GM21390 (cell line): Measurements from ENCODE around the gene NKX2-1.
A peak's percentile ranks its signal among the peaks of the same experiment; 100 is the strongest.
"Not testable (repeated sequence)": the region's sequence is repeated elsewhere in the genome, so short reads cannot be mapped to it uniquely, and the experiment has no call there.

ENCODE experiments used
- ATAC-seq: cut with Tn5 transposase; IDR thresholded peaks from one replicate; pipeline ENCODE4 v1.9.1; 2021; ENCODE audit not compliant: unreplicated experiment

The NKX2-1 gene

DNA sequence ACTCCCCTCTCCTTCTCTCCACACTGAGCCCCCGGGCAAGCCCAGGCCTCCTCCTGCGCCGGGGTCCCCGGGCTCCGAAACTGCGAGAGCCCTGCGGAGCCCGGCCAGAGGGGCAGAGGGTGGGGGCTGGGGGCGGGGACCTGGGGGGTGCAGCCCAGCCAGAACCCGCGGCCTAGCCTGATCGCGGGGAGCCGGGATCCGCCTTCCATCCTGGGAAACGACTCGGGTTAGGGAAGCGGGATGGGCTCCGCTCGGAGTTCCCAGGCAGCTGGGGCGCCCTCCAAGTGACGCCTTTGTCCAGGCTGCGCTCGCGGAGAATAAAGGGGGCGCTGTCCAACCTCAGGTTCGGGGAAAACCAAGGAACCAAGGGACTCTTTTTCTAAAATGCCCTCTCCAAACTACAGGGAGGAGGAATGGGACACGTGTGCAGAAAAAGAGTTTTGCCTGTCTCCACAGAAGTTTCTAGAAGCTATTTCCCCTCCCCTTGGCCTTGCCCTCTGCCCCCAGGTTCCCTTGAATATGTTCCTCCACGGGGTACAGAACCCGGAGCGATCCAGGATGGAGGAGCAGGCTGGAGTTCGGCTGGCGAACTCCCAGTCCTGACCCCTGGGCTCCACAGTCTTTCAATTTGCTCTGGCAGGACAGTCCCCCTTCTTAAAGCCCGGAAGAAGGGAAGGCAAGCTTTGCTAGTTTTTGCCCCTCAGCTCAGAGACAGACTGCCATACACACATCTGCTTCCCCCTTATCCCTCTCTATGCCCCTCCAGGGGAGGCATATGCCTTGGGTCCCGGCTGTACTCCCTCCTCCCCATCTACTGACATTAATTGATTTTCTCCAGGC, 13.9 kb downstream of the NKX2-1 start:
- ATAC-seq: no peak

DNA sequence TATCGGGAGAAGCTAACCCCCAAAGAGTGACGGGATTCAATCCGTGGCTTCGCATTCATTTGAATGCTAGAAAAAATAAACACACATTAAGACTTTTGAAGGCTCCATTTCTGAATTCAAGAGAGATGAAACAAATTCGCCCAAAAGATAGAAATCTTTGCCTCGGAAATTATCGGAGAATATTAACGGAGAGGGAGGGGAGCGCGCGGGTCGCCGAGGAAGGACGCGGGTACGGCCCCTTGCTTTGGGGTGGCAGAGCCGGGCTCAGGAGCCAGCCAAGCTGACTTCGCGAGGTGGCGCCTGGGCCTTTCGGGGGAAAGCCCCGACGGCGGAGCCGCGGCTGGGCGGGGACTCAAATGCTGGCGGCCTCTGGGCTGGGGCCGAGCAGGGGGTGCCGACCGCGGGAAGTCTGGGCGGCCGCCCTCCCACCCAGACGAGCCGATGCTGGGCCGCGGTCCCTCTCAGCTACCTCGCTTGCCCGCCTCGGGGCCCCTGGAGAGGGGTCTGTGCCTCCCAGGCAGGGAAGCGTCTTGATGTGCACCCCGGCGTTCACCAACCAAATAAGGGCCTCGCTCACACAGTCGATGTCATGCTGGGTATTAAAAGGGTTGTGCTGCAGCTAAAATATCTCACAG, 14.7 kb downstream of the NKX2-1 start:
- no peak for ATAC-seq

DNA sequence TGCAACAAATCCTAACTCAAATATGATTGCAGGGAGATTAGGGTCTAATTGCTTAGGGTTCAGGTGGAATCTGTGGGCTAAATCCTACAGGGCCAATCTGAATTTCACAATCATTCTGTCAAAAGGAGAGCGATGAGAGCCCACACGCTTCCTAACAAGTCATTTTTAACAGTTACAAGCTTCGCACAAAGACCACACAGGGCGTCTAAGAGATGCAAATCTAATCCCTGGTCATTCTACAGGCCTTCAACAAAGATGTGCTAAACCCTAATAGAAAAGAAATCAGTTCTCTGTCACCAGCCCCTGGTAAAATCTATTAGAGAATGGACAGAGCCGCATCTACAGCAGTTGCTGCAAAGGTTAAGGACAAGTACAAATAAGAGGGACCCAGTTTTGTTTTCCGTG, 15.3 kb downstream of the NKX2-1 start:
- ATAC-seq: no peak

DNA sequence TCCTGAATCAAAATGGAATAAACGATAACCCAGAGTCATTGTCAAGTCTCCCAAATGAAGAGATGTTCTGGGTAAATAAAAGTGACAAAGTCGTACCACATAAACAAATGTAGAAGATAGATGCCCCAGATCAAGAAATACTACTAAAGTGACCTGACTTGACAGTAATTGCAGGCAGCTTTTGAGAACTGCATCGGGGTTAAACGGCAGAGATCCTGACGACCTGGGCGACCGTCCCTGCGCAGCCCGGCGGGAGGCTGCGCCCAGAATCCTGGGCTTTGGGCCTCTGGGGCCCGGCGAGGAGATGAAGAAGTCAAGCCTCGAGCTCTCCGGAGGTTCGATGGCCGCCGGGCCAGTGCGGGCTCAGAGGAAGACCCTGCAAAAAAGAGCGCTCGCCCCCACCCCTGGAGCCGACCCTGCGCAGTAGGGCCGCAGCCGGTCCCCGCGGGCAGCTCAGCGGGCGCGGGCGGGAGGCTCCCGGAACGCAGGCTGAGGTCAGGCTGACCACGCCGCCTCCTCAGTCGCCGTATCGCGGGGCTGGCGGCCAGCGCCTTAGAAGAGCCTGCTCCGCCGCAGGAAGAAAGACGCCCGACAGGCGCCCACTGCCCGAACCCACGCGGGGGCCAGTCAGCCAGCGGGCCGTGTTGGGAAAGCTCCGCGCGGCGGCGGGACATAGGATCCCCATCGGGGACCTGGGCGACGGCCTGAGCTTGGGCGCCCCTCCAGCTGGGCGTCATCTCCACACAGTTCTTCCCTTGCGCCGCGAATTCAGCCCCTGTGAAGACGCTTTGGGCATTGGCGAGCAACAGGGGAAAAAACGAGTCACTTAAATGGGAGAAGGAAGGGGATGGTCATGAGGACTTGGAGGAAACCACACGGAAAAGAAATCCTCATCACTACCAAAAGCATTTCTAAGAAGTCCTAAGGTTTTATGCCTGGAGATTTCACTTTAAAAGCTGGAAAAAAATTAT, 16.0 kb downstream of the NKX2-1 start:
- ATAC-seq: no peak

DNA sequence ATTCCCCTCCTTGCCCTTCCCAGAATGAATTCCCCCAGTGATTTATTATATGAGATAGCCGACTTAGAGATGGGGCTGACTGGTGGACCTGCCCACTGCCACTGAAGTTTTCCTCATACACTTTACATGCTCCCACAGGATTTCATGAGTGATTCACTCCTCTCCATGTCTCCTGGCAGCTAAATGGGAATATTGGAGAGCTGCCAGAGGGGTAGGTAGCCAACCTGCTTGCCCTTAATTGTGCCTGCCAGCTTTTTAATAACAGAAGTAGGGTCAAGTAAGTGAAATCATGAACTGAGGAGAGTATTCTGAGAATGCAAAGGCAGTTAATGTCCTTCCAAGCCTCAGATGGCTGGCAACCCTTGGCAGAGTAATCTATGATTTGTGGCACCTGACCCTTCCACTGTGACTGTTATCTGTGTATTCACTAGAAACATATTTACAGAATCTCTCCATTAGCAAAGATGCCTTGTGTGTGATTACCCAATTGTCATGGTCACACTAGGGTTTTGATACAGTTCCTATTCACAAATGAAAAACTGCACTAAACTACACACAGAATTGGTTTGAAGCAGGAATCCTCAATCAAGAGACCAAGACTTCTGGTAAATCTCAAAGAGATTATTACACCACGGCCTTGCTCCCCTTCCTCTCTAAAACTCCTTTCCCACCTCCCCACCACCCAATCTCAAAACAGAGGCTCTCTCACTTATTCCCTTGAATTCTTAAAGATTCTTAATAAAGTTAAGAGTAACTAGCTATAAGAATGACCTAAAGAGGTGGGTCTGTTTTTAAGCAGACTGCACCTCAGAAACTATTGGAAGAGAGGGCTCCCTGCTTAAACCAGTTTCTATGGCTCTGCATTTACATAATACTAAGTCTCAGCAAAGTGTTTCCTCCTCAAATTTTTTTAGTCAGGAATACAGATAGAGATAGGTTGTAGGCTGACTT, 17.2 kb downstream of the NKX2-1 start:
- no peak for ATAC-seq

DNA sequence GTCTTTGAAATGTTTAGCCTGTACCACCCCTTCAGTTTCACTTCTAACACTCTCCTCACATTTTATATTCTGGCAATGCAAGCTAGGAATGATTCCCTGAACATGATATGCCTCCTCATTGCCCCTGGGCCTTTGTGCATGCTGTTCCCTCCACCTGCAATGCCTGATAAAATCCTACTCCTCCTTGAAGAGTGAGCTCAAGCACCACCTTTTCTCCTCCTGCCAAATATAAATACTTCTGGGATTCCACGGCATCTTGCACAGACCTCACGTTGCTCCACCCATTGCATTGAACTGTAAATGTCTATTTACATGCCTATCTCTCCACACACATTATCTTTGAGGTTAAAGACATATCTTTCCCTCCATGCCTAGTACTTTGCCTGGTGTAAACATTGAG, 21.1 kb downstream of the NKX2-1 start:
- no peak for ATAC-seq

DNA sequence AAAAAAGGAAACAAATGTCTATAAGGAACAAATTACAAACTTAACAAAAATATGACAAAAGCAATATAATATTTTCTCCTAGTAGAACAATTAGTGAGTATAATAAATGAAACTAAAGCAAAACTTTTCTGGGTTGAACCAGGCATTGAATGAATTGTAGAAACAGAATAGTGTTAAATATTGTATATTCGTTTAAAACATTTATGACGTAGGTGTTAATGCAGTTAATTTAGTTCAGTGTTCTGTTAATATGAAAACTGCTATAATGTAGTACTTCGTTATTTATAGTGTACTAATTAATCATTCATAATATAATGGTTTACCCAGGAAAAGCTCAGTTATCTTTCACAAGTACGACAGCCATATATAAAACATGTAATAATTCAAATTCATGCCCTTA, 23.7 kb downstream of the NKX2-1 start:
- no peak for ATAC-seq

DNA sequence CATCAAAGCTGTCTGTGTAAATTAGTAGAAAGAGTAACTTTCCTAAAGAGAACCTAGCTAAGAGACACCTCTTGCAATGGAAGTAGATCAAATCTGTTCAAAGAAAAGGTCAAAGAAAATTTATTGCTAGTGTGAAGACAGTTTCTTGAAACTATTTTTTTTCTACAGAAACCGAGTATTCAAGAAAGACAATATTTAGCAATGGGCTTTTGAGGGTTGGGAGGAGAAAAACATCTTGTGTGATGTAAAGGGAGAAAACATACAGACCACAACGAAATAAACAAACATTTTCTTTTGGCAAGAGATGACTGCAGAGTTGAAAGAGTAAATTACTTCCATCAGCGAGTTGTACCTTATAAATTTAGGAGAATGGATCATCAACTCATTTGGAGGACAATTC, 24.4 kb downstream of the NKX2-1 start:
- ATAC-seq: no peak

DNA sequence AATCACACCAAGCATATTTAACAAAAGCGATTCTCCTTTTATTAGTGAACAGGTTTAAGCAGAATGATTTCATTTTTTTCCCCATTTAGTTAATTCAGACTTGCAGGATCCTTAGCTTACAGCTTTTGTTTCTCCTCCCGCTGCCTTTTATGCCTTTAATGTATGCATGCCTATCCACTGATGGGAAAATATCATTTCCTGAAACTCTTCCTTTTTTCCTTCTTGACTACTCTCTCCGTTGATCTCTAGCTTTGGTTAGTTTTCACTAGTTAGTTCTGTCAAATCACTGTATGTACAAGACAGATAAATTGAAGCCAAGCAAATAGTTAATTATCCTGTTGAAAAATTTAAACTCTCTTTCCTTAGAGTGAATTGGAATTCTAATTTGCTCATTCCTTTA, 26.3 kb downstream of the NKX2-1 start:
- ATAC-seq: no peak

DNA sequence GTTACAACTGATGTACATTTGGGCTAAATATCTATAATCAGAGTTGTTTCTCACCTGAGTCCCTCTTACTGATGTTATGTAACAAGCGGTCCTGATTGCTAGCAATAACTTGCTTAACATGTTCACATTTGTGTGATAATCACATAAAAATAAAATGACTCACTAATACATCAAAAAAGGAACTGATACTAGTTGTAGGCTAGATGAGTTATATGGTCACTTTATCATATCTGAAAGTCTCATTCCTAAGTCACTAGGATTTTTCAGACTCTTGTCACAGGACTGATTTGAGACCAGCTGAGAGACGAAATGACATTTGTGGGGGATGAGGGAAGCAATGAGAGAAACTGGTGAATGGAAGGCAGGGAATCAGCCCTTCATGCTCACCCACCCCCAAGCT, 34.3 kb downstream of the NKX2-1 start:
- ATAC-seq: peak; percentile 63

DNA sequence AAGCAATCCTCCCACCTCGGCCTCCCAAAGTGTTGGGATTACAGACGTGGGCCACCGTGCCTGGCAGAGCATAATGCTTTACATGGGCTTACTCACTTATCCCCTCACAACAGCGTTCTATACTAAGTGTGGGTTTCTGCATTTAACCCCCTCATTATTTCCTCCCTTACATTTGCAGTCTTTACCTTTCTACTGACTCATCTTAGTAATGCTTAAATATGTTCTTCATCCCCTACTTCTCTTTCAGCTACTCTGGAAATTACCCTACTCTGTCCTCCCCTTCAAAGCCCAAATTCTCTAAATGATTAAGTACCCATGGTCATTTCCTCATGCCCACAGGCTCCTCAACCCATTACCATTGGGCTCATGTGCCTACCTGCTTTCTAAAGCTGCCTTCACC, 40.7 kb downstream of the NKX2-1 start:
- ATAC-seq: no peak

DNA sequence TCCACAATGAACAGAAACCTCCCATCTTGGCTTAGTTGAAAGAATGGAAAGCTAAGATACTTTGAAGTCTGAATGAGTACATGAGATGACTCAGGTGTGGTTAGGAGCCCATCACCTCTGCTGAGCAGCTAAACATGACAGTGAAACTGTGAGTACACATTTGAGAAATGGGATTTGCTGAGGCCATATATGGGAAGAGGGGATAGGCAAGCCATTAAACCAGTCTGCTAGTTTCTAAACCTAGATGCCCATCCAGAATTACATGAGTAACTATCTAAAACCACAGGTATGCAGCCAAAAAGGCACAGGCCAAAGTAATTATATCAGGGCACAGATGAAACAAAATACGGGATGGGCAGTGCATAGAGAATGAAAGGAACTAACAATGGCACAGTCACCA, 41.2 kb downstream of the NKX2-1 start:
- peak; percentile 79 for ATAC-seq

DNA sequence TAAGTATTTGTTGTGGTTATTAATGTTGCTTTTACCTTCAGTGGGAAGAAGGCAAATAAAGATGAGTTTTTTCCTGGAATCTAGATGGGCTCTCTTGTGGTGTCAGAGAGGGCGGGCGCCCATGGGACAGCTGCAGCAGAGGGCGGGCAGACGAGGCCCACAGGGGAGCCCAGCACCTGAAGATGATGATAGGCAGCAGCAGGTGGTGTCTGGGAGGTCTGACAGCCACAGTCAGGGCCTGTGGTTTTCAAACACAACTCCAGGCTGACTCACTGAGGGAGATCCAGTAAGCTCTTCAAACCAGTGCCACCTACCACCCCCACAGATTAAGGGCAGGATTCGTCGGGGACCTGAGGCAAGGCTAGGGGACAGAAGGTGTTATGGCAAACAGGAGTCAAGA, 42.8 kb downstream of the NKX2-1 start:
- ATAC-seq: no peak

DNA sequence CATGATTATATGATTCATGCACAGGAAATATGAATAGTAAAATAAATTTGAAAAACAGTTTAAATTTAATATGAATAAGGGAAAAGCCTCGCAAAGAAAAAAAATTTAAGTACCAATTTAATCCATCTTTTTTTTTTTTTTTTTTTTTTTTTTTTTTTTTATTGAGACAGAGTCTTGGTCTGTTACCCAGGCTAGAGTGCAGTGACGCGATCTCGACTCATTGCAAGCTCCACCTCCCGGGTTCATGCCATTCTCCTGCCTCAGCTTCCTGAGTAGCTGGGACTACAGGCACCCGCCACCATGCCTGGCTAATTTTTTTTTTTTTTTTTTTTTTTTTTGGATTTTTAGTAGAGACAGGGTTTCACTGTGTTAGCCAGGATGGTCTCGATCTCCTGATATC, 44.0 kb downstream of the NKX2-1 start:
- ATAC-seq: not testable (repeated sequence)

DNA sequence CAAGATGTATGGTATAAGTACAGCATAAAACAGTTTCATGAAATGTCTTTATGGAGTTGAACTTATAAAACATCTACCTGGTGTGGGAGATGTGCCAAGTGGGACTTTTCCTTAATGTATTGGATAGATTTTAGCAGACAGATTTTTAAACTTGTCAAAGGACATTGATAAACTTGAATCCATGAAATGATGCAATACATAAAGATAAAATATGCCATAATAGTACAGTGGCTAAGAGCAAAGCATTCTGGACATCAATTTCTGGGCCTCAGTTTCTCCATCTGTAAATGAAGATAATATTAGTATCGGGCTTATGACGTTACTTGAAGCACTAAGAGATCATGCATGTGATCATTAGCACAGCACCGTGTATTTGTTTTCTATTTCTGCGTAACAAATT, 45.4 kb downstream of the NKX2-1 start:
- no peak for ATAC-seq

DNA sequence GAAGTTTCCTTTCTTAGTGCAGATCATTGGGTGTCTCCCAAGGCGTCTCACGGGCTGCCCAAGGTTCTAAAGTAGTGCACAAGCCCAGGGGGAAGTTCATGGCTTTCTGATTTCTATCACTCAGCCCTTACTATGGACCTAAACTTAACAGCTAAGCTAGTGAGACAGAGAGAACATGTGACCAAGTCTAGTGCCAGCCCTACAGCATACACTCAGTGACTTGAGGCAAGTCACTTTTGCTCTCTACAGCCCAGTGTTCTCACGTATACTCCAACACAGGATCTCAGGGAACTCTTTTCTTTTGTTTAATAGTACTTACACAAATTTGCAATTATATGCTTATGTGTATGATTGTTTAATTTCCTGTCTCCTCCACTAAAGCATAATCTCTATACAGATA, 48.6 kb downstream of the NKX2-1 start:
- no peak for ATAC-seq

DNA sequence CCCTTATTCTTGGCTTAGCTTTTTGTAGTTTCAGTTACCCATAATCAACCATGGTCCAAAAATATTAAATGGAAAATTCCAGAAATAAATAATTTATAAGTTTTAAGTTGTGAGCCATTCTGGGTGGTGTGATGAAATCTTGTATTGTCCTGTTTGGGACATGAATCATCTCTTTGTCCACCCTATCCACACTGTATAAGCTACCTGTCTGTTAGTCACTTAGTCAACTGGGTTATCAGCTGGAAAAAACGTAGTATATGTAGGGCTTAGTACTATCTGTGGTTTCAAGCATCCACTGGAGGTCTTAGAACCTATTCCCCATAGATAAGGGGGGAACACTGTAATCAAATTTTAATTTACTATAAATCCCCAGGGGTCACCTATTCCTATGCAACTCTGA, 52.7 kb downstream of the NKX2-1 start:
- no peak for ATAC-seq
